ENCODE measurements around the gene ANXA11. TPM values are rescaled to one million over a fixed set of nuclear protein-coding genes. Genes with fewer than 3 reads are reported as not detected.

Gene ANXA11
- total and polyA plus RNA-seq, 3 donors from 2014 or later = 46.5 to 116 (median 64.0) TPM

DNA sequence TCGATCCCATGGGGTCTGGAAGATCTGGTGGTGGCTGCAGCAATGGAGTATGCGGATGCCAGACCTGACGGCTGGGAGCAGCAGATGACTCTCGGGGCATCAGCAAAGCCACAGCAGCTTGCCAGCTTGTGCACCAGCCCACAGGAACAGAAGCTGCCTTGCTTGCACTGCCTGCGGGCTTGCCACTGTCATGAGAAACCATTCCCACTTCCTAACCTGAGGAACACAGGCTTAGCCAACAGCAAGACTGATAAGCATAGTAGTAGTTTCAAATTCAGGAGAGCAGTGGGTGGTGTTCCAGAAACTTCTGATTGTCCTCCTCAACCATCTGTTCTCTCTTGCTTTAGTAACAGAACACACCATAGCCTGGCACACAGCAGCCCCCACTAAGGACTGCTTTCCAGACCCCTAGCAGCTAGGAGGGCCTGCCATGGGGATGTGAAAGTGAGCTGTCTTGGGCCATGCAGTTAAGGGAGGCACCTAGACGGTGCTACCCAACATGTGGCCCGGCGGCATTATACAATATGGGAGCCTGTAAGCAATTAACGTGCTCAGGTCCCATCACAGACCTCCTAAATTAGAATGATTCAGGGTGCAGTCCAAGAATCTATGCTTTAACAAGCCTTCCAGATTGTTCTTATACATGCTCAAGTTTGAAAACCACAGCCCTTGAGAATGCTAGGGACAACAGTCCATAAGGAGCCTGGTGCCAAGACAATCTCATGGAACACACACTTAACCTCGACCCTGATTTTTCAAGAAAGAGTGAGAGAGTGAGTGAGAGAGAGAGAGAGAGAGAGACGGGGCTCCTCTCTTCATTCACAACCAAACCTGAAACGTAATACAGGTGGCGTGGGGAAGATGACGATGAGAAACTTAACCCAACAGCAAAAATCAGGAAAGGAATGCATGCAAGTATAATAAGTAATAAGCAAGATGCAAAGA is 7.1 kb downstream of the ANXA11 start:
- 85 to 87% methylated on average over 13 to 14 of the region's 14 CpGs for WGBS, 2 donors
- DNase-seq = no peak
- peaks cover 28% of the 10 kb centered on the region for H3K4me1 ChIP-seq
- no peaks in the 10 kb centered on the region for H3K27me3 ChIP-seq
- no peaks in the 10 kb centered on the region for H3K36me3 ChIP-seq (ENCODE audit: low read depth, missing control alignments)
- TF ChIP-seq POLR2A (IDR thresholded peaks at IDR 0.05) = no peak
- TF ChIP-seq, protein P1, sequence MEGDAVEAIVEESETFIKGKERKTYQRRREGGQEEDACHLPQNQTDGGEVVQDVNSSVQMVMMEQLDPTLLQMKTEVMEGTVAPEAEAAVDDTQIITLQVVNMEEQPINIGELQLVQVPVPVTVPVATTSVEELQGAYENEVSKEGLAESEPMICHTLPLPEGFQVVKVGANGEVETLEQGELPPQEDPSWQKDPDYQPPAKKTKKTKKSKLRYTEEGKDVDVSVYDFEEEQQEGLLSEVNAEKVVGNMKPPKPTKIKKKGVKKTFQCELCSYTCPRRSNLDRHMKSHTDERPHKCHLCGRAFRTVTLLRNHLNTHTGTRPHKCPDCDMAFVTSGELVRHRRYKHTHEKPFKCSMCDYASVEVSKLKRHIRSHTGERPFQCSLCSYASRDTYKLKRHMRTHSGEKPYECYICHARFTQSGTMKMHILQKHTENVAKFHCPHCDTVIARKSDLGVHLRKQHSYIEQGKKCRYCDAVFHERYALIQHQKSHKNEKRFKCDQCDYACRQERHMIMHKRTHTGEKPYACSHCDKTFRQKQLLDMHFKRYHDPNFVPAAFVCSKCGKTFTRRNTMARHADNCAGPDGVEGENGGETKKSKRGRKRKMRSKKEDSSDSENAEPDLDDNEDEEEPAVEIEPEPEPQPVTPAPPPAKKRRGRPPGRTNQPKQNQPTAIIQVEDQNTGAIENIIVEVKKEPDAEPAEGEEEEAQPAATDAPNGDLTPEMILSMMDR (IDR thresholded peaks at IDR 0.05) = no peak
- H3K9me3 ChIP-seq = no peaks in the 10 kb centered on the region
- intact Hi-C loops (cut with DNase I; ENCODE audit: low total_unique reads) = no loop called here
- no peak overlapping the region for H3K27ac ChIP-seq
- no peak overlapping the region for H3K4me3 ChIP-seq

DNA sequence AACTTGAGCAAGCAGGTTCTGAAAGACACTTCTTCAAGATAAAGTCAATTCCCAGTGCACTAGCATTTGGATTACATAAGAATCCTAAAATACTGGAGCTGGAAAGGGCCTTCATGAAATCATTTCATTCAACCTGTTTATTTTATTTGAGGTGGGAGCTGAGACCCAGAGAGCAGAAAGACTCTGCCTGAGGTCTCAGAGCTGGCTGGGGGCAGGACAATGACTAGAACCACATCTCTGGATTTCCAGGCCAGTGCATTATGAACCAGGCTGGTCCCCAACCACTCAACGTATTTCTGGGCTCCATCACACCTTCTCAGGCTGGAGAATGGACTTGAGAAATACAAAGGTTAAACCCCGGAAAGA is 8.4 kb downstream of the ANXA11 start:
- WGBS, 2 donors = 85 to 94% methylated on average over 2 of the region's 2 CpGs
- Histone ChIP-seq H3K4me1 (peaks cover 21% of the 10 kb centered on the region), H3K9me3 (no peaks in the 10 kb centered on the region), H3K4me3 (no peak overlapping the region), H3K36me3 (ENCODE audit: low read depth, missing control alignments) (no peaks in the 10 kb centered on the region), H3K27me3 (no peaks in the 10 kb centered on the region), H3K27ac (no peak overlapping the region)
- no peak for DNase-seq
- intact Hi-C loops (cut with DNase I; ENCODE audit: low total_unique reads) = no loop called here
- TF ChIP-seq, protein P1 (IDR thresholded peaks at IDR 0.05) = no peak
- TF ChIP-seq POLR2A (IDR thresholded peaks at IDR 0.05) = no peak

DNA sequence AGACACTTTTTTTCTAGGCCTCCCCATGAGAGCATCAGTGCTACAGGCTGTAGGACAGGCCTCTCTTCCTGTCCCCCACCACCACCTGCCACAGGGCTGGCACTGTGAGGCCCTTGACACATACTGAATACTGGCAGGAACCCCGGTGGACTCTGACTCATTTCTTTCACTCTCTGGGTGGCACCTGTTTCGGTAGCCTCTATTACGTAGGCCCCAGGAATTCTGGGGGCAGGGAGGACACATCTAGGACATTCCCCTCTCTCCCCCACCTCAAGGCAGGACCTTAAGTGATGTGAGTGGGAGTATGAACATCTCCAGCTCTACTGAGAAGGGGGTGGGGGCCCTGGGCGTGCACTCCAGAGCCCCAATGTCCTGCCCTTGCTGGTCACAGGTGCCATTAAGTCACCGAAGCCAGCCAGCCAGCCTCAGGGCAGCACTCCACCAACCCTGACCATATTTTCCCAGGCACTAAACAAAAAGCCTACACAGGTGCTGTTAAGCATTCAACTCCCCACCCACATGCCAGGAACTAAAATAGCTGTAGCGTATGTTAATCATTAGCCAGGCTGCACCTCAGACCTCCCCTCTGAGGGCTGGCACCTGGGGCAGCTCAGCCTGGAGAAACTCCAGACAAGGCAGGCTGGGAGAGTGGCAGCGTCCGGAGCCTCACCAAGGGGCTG is 8.9 kb downstream of the ANXA11 start:
- no peaks in the 10 kb centered on the region for H3K36me3 ChIP-seq (ENCODE audit: low read depth, missing control alignments)
- intact Hi-C loops (cut with DNase I; ENCODE audit: low total_unique reads) = no loop called here
- H3K27me3 ChIP-seq = no peaks in the 10 kb centered on the region
- 81 to 91% methylated on average over 7 of the region's 8 CpGs for WGBS, 2 donors
- H3K9me3 ChIP-seq = no peaks in the 10 kb centered on the region
- no peak for DNase-seq
- no peak overlapping the region for H3K27ac ChIP-seq
- peaks cover 20% of the 10 kb centered on the region for H3K4me1 ChIP-seq
- TF ChIP-seq POLR2A (IDR thresholded peaks at IDR 0.05) = no peak
- TF ChIP-seq, protein P1 (IDR thresholded peaks at IDR 0.05) = no peak
- H3K4me3 ChIP-seq = no peak overlapping the region

DNA sequence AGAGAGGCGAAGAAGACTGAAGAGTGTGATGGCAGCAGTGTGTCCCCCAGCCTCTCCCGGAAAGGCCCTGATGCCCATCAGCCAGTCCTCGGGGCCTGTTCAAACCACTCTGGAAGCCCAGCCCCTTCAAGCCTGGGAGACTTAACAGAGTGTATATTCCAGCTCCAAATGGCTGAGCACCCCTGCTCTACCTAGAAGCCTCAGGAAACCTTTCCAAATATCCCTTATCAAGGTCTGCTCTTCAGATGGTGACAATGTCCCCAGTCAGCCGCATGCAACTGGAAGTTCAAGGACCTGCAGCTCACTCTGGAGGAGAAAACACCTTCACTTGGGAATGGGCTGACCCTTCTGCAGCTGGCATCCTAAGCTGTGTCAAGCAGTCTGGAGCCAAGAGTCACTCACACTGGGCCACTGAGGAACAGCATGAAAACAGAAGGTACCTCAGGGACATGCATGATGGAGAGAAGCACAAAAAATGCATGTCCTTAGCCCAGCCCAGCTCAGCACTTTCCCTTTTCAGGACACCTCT is 10.2 kb downstream of the ANXA11 start:
- WGBS, 2 donors = 79 to 86% methylated on average over 4 of the region's 4 CpGs
- Histone ChIP-seq H3K9me3 (no peaks in the 10 kb centered on the region), H3K27ac (no peak overlapping the region), H3K4me3 (no peak overlapping the region), H3K4me1 (peaks cover 11% of the 10 kb centered on the region), H3K27me3 (no peaks in the 10 kb centered on the region), H3K36me3 (ENCODE audit: low read depth, missing control alignments) (no peaks in the 10 kb centered on the region)
- DNase-seq = no peak
- intact Hi-C loops (cut with DNase I; ENCODE audit: low total_unique reads) = no loop called here
- TF ChIP-seq POLR2A (IDR thresholded peaks at IDR 0.05) = no peak
- TF ChIP-seq, protein P1 (IDR thresholded peaks at IDR 0.05) = no peak

Measured in testis (tissue), 3 donors.